Hematopoietic multipotent progenitor cell treated with erythropoietin and hydrocortisone succinate and interleukin-3 and kit ligand, for 15 days (in vitro differentiated cells): ENCODE data around the gene REX1BD.
"Not testable (repeated sequence)": the region's sequence is repeated elsewhere in the genome, so short reads cannot be mapped to it uniquely, and the experiment has no call there.

Source experiments
- DNase-seq: peaks from one replicate; pipeline ENCODE4 v3.0.0-alpha.2; 2015; ENCODE audit warnings: low spot score

Gene REX1BD

DNA sequence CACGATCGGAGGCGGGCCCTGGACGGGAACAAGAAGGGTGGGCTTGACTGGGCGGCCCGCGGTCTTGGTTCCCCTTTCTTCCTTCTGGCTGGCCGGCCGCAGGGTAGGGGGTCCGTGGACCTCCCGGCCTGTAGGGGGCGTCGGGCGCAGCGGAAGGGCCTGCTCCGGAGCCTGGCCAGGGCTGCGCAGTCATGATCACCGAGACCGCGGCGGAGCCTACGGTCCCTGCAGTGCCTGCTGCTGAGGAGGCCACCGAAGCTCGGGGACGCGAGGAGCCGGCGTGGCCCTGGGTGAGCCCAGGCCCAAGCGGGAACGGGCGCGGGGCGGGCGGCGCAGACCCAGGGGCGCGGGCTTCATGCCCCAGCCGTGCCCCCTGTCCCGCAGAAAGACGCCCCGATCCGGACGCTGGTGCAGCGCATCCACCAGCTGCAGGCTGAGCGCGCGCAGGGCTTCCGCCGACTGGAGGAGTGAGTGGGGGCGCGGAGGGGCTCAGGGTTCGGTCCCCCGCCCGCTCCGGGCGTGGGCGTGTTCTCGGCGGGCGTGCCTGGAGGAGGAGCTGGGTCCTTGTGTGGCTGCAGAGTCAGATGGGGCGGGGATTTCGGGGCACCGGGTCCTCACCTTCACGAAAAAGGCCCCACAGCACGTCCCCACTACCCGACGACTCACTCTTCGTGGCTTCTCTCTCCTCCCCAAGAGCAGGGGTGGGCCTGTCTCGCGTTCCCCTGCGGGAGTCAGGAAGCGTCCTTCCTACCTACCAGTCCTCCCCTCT is at the start of gene REX1BD:
REX1BD (plus strand) TSS at position 188 of the 769 bp plus-strand sequence; CDS start at position 192, 4 bp downstream.
- peak; percentile 88 for DNase-seq

GRCh38 chr19:18539372-18539771 is 49.2 kb upstream of the REX1BD start:
- DNase-seq: no peak

- not testable (repeated sequence) for DNase-seq
Measured at GRCh38 chr19:18540200-18540599, 48.4 kb upstream of the REX1BD start.

DNA sequence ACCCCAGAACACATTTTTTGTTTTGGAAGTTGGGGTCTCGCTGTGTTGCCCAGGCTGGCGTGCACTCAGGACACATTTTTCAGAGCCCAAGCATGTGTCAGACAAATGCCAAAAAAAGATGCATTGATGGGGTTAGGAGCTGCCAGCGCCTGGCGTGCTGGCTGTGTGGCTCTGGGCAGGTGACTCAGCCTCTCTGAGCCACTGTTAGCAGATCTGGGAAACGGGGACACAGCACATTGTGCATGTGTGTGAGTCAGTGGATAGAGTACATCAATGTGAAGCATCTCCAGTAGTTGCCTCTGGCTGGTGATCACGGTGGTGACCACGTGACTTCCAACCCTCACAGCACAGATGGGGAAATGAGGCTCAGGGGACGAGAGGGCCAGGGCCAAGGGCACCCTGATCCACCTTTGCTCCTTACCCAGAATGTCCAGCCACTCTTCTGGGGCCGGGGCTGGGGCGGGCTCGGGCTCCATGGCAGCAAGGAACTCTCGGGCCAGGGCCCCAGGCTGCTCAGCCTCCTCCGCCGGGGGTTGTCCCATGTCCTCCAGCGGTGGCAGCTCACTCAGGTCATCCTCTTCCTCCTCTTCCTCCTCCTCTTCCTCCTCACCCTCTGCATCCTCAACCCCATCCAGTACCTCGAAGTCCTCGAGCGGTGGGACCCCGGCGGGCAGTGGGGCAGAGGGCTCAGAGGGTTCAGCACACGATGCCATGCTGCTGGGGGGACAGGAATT is 47.2 kb upstream of the REX1BD start:
- DNase-seq: peak; percentile 37

GRCh38 chr19:18541992-18542940 is 46.3 kb upstream of the REX1BD start:
- DNase-seq: peak; percentile 40

- peak; percentile 95 for DNase-seq
Measured at GRCh38 chr19:18542941-18543813, 45.4 kb upstream of the REX1BD start, which contains the start of gene FKBP8. FKBP8 (minus strand) TSS chr19:18543573; CDS start chr19:18541970, 1,603 bp downstream.

DNA sequence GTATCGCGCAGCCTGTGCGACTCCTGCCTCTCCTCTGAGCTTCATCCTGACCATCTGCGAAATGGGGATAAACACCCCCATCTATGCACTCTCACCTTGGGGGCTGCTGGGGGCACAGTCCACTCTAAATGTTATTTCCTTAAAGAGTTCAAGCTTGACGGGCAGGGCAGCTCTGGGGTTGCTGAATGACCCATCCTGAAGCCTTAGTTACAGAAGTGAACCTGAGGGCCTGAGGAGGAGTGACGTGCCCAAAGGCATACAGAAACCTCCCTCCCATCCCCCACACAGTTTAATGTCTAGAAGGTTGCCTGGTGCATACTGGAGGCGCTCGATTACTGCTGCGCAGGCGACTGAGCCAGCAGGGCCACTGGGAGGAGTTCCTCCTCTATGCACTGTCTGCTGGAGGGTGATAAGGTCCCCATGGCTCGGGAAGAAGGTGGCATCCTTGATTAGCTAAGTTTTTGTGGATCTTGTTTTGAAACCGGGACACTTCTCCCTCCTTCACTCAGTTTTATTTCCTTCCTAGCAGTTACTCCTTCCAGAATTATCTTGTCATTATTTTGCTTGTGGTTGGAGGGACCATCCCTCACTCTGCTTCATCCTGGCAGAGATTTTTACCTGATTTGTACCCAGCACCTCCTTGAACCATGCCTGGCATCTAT is 44.7 kb upstream of the REX1BD start:
- peak; percentile 100 for DNase-seq

DNA sequence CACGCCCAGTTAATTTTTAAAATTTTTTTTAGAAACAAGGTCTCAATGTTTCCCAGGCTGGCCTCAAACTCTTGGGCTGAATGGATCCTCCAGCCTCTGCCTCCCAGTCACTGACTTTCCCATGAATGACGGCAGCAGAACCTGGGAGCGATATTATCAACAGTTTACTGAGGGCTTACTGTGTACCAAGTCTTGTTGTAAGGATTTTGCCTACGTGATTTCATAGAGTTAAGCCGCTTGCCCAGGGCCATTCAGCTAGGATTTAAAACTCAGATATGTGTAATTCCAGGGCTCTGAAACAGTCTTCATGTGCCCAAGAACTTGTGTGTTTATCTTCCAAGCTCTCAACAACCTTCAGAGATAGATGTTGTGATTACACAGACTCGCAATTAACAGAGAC is 37.0 kb upstream of the REX1BD start:
- DNase-seq: no peak

- peak; percentile 100 for DNase-seq
Measured at GRCh38 chr19:18557411-18558201, 31.0 kb upstream of the REX1BD start, which contains the start of gene KXD1. KXD1 (plus strand) TSS chr19:18557870; CDS start chr19:18562057, 4,187 bp downstream.

- peak; percentile 27 for DNase-seq
Measured at GRCh38 chr19:18558202-18558555, 30.4 kb upstream of the REX1BD start.

- DNase-seq: no peak
Measured at GRCh38 chr19:18558604-18559003, 30.0 kb upstream of the REX1BD start.

DNA sequence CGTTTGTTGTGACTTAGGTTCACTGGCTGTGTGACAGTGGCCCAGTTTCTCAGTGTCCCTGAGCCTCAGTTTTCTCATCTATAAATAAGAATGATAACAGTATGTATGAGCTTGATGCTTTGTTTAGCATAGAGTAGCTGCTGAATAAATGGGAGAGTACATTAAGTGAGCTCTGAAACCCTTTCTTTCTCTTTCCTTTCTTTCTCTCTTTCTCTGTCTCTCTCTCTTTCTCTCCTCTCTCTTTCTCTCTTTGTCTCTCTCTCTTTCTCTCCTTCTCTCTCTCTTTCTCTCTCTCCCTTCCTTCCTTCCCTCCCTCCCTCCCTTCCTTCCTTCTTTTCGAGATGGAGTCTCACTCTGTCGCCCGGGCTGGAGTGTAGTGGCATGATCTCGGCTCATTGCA is 28.9 kb upstream of the REX1BD start:
- no peak for DNase-seq

DNA sequence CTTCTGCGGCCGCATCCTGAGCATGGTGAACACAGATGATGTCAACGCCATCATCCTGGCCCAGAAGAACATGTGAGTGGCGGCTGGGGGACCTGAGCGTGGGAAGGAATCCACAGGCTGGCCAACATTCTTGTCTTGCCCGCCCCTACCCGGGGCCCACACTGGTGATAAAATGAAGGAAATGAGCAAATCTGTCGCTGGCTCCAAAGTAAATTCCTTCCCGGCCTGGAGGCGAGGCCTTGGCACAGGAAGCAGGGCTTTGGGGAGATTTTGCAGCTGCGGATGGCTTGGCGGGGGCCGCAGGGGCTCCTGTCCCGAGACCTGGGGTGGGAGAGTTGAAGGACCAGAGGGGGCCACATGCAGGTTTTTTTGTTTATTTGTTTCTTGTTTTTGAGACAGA is 26.5 kb upstream of the REX1BD start:
- no peak for DNase-seq

DNA sequence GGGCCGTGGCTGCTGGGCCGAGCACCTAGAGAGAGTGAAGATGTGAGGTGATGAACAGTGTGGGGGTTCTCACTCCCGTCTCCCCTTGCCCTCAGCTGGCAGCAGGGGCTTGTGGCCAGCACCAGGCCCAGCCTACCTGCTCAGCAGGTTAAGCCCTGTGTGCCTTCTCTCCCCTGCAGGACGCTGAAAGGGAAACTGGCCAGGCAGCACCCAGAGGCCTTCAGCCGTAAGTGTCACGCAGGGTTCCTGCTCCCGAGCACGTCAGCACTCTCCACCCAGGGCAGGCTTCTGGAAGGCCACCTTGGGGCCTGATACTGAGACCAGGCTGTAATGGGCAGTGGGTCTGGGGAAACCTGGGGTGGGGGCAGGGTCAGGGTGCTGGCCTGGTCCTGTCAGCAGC is 21.6 kb upstream of the REX1BD start:
- DNase-seq: no peak

DNA sequence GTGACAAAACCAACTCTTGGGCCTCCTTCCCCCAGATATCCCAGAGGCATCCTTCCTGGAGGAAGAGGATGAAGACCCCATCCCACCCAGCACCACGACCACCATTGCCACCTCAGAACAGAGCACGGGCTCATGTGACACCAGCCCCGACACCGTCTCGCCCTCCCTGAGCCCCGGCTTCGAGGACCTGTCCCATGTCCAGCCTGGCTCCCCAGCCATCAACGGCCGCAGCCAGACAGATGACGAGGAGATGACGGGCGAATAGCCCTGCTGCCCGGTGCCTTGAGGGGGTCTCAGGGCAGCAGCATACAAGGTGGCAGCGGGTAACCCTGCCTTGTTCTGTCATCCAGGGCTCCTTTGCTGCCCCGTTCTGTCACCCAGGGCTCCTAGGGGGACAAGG is 20.2 kb upstream of the REX1BD start:
- no peak for DNase-seq

GRCh38 chr19:18571564-18572344 is 16.8 kb upstream of the REX1BD start, which contains the start of gene UBA52:
UBA52 (plus strand) TSS chr19:18571857; CDS start chr19:18573301, 1,444 bp downstream.
- peak; percentile 98 for DNase-seq

DNA sequence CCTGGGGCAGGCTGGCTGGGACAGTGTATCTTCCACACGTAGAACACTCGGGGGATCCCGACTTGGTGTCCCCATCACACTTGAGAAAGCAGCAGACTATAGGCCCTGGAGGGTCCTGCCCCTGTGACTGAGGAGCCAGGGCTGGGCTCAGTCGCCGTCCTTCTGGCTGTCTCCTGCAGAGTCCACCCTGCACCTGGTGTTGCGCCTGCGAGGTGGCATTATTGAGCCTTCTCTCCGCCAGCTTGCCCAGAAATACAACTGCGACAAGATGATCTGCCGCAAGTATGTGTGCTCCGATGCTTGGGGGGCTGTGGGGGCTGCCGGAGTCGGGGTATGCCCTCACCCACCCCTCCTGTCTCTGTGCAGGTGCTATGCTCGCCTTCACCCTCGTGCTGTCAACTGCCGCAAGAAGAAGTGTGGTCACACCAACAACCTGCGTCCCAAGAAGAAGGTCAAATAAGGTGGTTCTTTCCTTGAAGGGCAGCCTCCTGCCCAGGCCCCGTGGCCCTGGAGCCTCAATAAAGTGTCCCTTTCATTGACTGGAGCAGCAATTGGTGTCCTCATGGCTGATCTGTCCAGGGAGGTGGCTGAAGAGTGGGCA is 13.8 kb upstream of the REX1BD start:
- DNase-seq: no peak

DNA sequence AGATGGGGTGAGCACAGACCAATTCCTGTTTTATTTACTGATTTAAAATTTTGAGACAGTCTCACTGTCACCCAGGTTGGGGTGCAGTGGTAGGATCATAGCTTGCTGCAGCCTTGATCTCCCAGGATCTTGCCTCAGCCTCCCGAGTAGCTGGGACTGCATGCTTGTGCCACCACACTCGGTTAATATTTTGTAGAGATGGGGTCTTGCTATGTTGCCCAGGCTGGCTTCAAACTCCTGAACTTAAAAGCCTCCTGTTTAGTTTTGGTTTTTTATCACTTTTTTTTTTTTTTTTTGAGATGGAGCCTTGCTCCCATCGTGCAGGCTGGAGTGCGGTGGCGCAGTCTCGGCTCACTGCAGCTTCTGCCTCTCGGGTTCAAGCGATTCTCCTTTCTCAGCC is 12.2 kb upstream of the REX1BD start:
- no peak for DNase-seq
